Activated CD8-positive, alpha-beta T cell treated with anti-CD3 and anti-CD28 coated beads, Interleukin-2, amount 10 ng/mL, durations not matched to agents 7 days and 5 days (primary cell): Measurements from ENCODE around the gene COX4I2. TPM values are rescaled to one million over a fixed set of nuclear protein-coding genes. Genes with fewer than 3 reads are reported as not detected.

Experiments used
- ATAC-seq: fragments of 150-1000 bp; cut with Tn5 transposase; one replicate; pipeline ENCODE4 v1.10.0; 2021; ENCODE audit warnings: moderate library complexity
- CTCF ChIA-PET: fragments of 350-600 bp; sonication (Branson Sonifier 250); formaldehyde crosslinking; loops from one replicate; lab custom pipeline; 2021; ENCODE audit warnings: antibody characterized with exemption; lab: Charles Lee
- POLR2A ChIA-PET: fragments of 350-600 bp; sonication (Branson Sonifier 250); formaldehyde crosslinking; loops from one replicate; lab custom pipeline; 2021; ENCODE audit warnings: antibody characterized with exemption; lab: Charles Lee
- DNase-seq: peaks from one replicate; pipeline ENCODE4 v3.0.0-alpha.2; 2020
- H3K27ac Mint-ChIP-seq: one replicate; pipeline ENCODE4 v1.8.0; 2021; ENCODE audit warnings: mild to moderate bottlenecking, mixed read lengths
- H3K27me3 Mint-ChIP-seq: one replicate; pipeline ENCODE4 v1.8.0; 2021; ENCODE audit warnings: low read depth, mixed read lengths
- H3K36me3 Mint-ChIP-seq: one replicate; pipeline ENCODE4 v1.8.0; 2021; ENCODE audit warnings: low read depth, mixed read lengths
- H3K4me1 Mint-ChIP-seq: one replicate; pipeline ENCODE4 v1.8.0; 2021; ENCODE audit warnings: low read depth, mixed read lengths
- H3K4me3 Mint-ChIP-seq: one replicate; pipeline ENCODE4 v1.8.0; 2021; ENCODE audit warnings: mild to moderate bottlenecking, mixed read lengths
- H3K9me3 Mint-ChIP-seq: one replicate; pipeline ENCODE4 v1.8.0; 2022; ENCODE audit warnings: mixed read lengths; ENCODE audit not compliant: insufficient read depth
- total RNA-seq, 2 experiments: library from RNA; stranded (reverse); gene quantifications; one replicate each; pipeline ENCODE4 v1.2.3, GENCODE V29; 2021

COX4I2 gene
- total RNA-seq, 2 experiments from 2014 or later, result not detected

- no peaks in the 10 kb centered on the region for H3K36me3 Mint-ChIP-seq
- ChIA-PET POLR2A (interaction anchor here (0.8 to 1.4 kb wide), 4 partner anchors 24 to 55 kb away, joined by 3 to 4 read pairs (median 4); a partner anchor contains a TSS), CTCF (interaction anchor here (0.8 to 19.4 kb wide), 5 partner anchors 10 to 121 kb away, joined by 3 to 901 read pairs (median 6); no protein-coding TSS in a partner anchor)
- DNase-seq (no peak), ATAC-seq (no peak)
- no peak overlapping the region for H3K4me3 Mint-ChIP-seq
- peaks cover 33% of the 10 kb centered on the region for H3K4me1 Mint-ChIP-seq
- no peak overlapping the region for H3K27ac Mint-ChIP-seq
- no peaks in the 10 kb centered on the region for H3K9me3 Mint-ChIP-seq
- peaks cover 38% of the 10 kb centered on the region for H3K27me3 Mint-ChIP-seq
Observed at GRCh38 chr20:31602431-31602778, 35.3 kb upstream of the COX4I2 start.

GRCh38 chr20:31602779-31603441 is 34.8 kb upstream of the COX4I2 start:
- POLR2A ChIA-PET, result interaction anchor here (0.8 to 1.4 kb wide), 4 partner anchors 25 to 56 kb away, joined by 3 to 4 read pairs (median 4); a partner anchor contains a TSS
- peaks cover 41% of the 10 kb centered on the region for H3K27me3 Mint-ChIP-seq

DNA sequence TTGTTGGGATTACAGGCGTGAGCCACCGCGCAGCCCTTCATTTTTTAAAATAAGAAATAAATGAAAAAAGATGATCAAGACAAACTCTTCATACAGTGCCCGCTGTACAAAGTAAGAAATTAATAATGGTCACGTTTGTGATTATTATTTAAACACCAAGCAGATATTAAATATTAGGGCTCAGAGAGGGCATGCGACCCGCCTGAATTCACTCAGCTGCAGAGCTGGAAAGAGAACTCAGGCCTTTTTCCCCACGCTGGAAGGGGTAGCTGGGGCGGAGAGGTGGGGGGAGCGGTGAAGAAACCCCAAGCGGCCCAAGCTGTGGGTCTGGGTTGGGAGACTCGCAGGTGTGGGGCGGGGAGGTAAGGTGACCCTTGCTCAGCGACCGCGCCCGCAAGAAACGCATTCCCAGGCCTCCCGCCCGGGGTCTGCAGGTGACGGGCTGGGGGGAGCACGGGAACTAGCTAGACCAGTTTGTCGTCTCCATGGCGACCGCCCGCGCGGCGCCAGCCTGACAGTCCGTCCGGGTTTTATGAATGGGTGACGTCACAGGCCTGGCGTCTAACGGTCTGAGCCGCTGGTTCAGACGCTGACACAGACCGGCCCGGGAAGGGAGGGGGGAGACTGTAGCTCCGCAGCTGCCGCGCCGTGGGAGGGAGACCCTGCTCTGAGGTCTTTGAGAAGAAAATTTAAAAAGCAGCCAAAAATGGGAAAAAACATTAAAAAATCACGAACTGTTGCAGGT is 33.7 kb upstream of the COX4I2 start:
- ChIA-PET CTCF (interaction anchor here (1.6 to 19.4 kb wide), 4 partner anchors 9 to 120 kb away, joined by 4 to 901 read pairs (median 36); no protein-coding TSS in a partner anchor), POLR2A (interaction anchor here (0.7 to 2.6 kb wide), 3 partner anchors 32 to 63 kb away, joined by 3 to 26 read pairs (median 4); a partner anchor contains a TSS)
- peak overlapping the region; percentile 72 for H3K27ac Mint-ChIP-seq
- H3K27me3 Mint-ChIP-seq, result peaks cover 49% of the 10 kb centered on the region
- H3K9me3 Mint-ChIP-seq, result no peaks in the 10 kb centered on the region
- no peaks in the 10 kb centered on the region for H3K36me3 Mint-ChIP-seq
- ATAC-seq (peak; percentile 56), DNase-seq (peak; percentile 82)
- H3K4me3 Mint-ChIP-seq, result peak overlapping the region; percentile 81
- H3K4me1 Mint-ChIP-seq, result peaks cover 33% of the 10 kb centered on the region

More at GRCh38 chr20:31602779-31603441, 34.8 kb upstream of the COX4I2 start:
- H3K4me3 Mint-ChIP-seq, result no peak overlapping the region
- DNase-seq (peak; percentile 66), ATAC-seq (peak; percentile 8)
- H3K4me1 Mint-ChIP-seq, result peaks cover 33% of the 10 kb centered on the region
- no peaks in the 10 kb centered on the region for H3K9me3 Mint-ChIP-seq
- H3K27ac Mint-ChIP-seq, result no peak overlapping the region
- H3K36me3 Mint-ChIP-seq, result no peaks in the 10 kb centered on the region
- CTCF ChIA-PET, result interaction anchor here (0.8 to 19.4 kb wide), 6 partner anchors 10 to 120 kb away, joined by 3 to 901 read pairs (median 6); no protein-coding TSS in a partner anchor

DNA sequence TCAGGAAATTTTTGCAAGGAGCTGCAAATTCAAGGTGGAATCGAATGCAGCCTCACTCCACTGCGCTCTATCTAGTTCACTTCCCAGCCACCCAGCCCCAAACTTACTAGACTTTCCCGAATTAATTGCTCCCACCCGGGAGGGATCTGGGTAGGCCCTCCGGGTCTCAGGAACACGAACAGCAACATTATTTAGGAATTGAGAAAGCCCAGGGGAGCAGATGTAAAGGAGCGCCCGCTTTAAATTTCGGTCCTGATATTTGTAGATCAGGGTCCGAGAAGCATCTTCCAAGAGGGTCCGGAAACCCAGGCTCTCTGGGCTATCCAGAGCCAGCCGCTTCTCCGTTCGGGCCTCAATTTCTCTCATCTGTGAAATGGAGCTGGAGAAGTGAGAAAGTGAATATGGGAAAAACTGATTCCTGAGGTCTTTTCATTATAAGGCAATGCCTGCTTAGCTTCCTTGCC is 33.1 kb upstream of the COX4I2 start:
- no peaks in the 10 kb centered on the region for H3K36me3 Mint-ChIP-seq

GRCh38 chr20:31605031-31605901 is 32.4 kb upstream of the COX4I2 start, which contains the start of gene ID1:
ID1 (plus strand) TSS chr20:31605289; CDS start chr20:31605388, 99 bp downstream.
- Mint-ChIP-seq H3K9me3 (no peaks in the 10 kb centered on the region), H3K27ac (peak within 1 kb of the TSS; percentile 72), H3K27me3 (peaks cover 50% of the 10 kb centered on the region), H3K4me3 (peak within 1 kb of the TSS; percentile 81), H3K4me1 (peaks cover 33% of the 10 kb centered on the region), H3K36me3 (no peaks in the 10 kb centered on the region)
- ATAC-seq (peak; percentile 94), DNase-seq (peak; percentile 92)
- POLR2A ChIA-PET, result interaction anchor here (0.6 to 2.6 kb wide), 5 partner anchors 19 to 72 kb away, joined by 3 to 26 read pairs (median 4); no protein-coding TSS in a partner anchor
- CTCF ChIA-PET, result interaction anchor here (0.9 to 19.4 kb wide), 6 partner anchors 7 to 119 kb away, joined by 3 to 901 read pairs (median 7); no protein-coding TSS in a partner anchor

More for the DNA sequence above, 33.1 kb upstream of the COX4I2 start:
- CTCF ChIA-PET, result interaction anchor here (0.9 to 19.4 kb wide), 6 partner anchors 8 to 119 kb away, joined by 3 to 901 read pairs (median 7); no protein-coding TSS in a partner anchor
- Mint-ChIP-seq H3K27ac (no peak overlapping the region), H3K4me3 (peak overlapping the region; percentile 81), H3K4me1 (peaks cover 33% of the 10 kb centered on the region), H3K27me3 (peaks cover 50% of the 10 kb centered on the region), H3K9me3 (no peaks in the 10 kb centered on the region)
- DNase-seq (no peak), ATAC-seq (peak; percentile 4)
- POLR2A ChIA-PET, result interaction anchor here (0.7 to 2.6 kb wide), 3 partner anchors 32 to 63 kb away, joined by 3 to 26 read pairs (median 4); no protein-coding TSS in a partner anchor

DNA sequence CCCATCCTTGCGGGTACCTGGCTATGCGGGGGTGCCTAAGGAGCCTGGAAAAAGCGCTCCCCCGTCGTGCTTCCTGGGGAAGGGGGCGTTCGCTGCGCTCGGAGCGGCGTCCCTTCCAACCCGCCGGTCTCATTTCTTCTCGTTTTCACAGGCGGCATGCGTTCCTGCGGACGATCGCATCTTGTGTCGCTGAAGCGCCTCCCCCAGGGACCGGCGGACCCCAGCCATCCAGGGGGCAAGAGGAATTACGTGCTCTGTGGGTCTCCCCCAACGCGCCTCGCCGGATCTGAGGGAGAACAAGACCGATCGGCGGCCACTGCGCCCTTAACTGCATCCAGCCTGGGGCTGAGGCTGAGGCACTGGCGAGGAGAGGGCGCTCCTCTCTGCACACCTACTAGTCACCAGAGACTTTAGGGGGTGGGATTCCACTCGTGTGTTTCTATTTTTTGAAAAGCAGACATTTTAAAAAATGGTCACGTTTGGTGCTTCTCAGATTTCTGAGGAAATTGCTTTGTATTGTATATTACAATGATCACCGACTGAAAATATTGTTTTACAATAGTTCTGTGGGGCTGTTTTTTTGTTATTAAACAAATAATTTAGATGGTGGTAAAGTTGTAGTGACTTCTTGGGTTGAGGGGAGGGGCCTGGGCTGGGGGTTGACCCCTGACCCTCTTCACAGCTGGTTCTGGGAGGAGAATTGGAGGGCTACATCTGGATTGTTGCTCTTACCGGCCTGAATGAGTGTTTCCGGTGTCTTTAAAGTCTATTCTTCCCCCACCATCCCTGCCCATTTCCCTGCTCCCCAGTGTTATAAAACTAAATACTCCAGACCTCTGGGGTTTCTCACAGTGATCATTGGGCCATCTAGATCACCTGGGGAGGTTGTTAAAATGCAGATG is 31.6 kb upstream of the COX4I2 start:
- H3K4me3 Mint-ChIP-seq, result peak overlapping the region; percentile 81
- H3K27ac Mint-ChIP-seq, result no peak overlapping the region
- no peak for ATAC-seq
- H3K9me3 Mint-ChIP-seq, result no peaks in the 10 kb centered on the region
- CTCF ChIA-PET, result interaction anchor here (19.4 kb wide), 1 partner anchor 39 kb away, joined by 901 read pairs; no protein-coding TSS in a partner anchor
- POLR2A ChIA-PET, result interaction anchor here (0.6 to 2.6 kb wide), 5 partner anchors 20 to 71 kb away, joined by 3 to 26 read pairs (median 4); no protein-coding TSS in a partner anchor
- H3K4me1 Mint-ChIP-seq, result peaks cover 33% of the 10 kb centered on the region
- DNase-seq, result peak; percentile 33
- peaks cover 50% of the 10 kb centered on the region for H3K27me3 Mint-ChIP-seq
- no peaks in the 10 kb centered on the region for H3K36me3 Mint-ChIP-seq

GRCh38 chr20:31606804-31607639 is 30.7 kb upstream of the COX4I2 start:
- POLR2A ChIA-PET, result no interaction called here
- H3K9me3 Mint-ChIP-seq, result no peaks in the 10 kb centered on the region
- ATAC-seq (no peak), DNase-seq (no peak)
- no peak overlapping the region for H3K27ac Mint-ChIP-seq
- CTCF ChIA-PET, result interaction anchor here (19.4 kb wide), 1 partner anchor 40 kb away, joined by 901 read pairs; no protein-coding TSS in a partner anchor
- H3K27me3 Mint-ChIP-seq, result peaks cover 50% of the 10 kb centered on the region
- H3K36me3 Mint-ChIP-seq, result no peaks in the 10 kb centered on the region
- peaks cover 33% of the 10 kb centered on the region for H3K4me1 Mint-ChIP-seq
- H3K4me3 Mint-ChIP-seq, result no peak overlapping the region

GRCh38 chr20:31607640-31608250 is 30.0 kb upstream of the COX4I2 start:
- DNase-seq (no peak), ATAC-seq (no peak)
- Mint-ChIP-seq H3K9me3 (no peaks in the 10 kb centered on the region), H3K4me1 (peaks cover 29% of the 10 kb centered on the region), H3K36me3 (no peaks in the 10 kb centered on the region), H3K4me3 (no peak overlapping the region), H3K27ac (no peak overlapping the region), H3K27me3 (peaks cover 46% of the 10 kb centered on the region)
- CTCF ChIA-PET, result interaction anchor here (0.7 to 19.4 kb wide), 2 partner anchors 41 to 104 kb away, joined by 3 to 901 read pairs; no protein-coding TSS in a partner anchor
- POLR2A ChIA-PET, result no interaction called here
